GM21367 (cell line): ENCODE results near the gene SOWAHC.
"Not testable (repeated sequence)": the region's sequence is repeated elsewhere in the genome, so short reads cannot be mapped to it uniquely, and the experiment has no call there.

ENCODE experiments used
- ATAC-seq: cut with Tn5 transposase; IDR thresholded peaks from one replicate; pipeline ENCODE4 v1.9.1; 2021; ENCODE audit not compliant: unreplicated experiment

The SOWAHC gene

GRCh38 chr2:109615637-109616144, 1.5 kb downstream of the SOWAHC start:
- no peak for ATAC-seq

DNA sequence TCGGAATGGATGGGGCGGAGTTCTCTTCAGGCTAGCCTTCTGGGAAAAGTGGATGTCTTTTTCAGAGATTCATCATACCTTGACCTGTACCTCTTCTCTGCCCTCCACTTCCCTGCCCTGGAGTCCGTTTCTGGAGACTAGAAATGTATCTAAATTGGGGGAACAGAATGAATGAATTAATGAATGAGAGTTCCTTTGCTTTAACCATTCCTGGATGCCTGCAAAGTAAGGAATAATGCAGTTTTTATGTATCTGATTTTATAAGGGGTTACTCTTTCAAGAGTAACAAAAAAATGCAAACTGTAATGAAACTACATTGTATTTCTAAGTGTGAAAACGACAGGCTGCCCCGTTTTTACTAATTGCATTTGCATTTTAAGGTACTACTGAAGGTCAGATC, 2.0 kb downstream of the SOWAHC start:
- ATAC-seq, result no peak

DNA sequence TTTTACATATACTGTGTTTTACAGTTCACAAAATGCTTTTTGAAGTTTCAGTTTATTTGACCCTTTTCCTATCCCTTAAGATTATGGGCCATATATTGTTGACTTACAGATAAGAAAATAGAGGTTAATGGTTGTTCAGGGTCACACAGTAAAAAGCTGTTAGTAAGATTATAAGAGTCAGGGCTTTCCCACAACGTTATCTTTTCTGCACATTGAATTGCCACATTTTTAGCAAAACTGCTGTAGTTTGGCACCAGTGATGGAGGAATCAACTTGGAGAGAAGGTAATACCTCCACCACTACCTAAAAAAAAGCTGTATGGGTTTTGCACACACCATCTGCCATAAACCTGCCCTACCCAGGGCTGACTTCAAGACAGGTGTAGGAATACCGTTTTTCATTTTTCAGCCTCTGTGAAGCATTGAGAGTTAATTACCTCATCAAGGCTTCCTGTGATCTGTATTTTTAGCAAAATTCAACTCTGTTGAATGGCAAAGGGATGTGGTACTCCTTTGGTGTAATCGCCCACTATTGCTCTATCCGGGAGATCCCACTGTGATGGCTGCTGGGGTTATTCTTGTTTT, 5.0 kb downstream of the SOWAHC start:
- ATAC-seq, result no peak

DNA sequence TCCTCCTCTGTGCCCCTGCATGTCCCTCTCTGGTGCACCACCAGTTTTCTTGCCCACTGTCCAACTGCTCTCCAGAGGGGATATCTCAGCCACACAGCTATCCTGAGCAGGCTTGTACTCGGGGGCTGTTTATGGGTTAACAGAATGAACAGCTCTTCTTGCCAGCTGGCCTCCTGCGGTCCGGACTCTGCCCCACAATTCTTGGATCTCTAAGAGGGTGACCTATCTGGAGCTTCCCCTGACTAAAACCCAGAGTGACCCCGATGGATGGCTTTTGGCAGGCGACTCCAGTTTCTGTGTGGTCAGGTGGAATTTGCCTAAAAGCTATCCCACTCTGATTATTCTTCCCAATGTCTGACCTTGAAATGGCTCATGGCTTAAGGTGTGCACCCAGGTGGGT, 9.1 kb downstream of the SOWAHC start:
- no peak for ATAC-seq

DNA sequence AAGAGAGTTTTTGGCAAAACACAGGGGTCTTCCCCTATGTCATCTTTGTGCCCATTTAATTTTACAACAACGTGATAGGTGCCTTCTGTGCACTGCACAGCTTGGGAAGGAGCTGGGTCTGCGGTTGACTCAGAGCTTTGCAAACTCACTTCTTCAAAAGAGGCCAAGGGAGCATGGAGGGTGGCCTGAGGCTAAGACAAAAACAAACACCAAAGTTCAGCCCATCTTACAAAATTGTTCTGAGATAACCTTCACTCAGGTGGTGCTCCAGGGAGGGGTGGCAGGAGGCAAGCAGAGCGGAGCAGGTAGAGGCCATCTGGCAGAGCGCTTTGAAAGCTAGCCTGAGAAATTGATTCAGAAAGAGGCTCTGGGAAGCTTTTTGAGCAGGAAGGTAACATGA, 9.8 kb downstream of the SOWAHC start:
- ATAC-seq, result no peak

DNA sequence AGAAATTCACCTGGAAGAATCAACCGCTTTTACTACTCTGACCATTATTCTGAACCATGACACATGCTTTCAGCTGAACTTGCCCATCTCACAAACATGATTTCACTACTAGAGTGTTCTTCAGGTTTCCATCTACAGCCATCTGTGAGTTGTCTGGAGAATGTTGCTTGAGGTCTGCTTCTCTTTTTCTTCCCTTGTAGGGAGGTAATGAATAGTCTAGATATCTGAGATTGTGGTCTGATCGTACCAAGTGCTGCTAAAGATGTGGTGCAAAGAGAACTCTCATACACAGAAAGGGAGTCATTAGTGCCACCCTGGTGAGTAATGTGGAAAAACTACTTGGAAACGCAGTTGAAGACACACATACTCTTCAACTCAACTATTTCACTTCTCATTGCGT, 10.2 kb downstream of the SOWAHC start:
- no peak for ATAC-seq

GRCh38 chr2:109628321-109628720, 14.2 kb downstream of the SOWAHC start:
- ATAC-seq, result not testable (repeated sequence)

DNA sequence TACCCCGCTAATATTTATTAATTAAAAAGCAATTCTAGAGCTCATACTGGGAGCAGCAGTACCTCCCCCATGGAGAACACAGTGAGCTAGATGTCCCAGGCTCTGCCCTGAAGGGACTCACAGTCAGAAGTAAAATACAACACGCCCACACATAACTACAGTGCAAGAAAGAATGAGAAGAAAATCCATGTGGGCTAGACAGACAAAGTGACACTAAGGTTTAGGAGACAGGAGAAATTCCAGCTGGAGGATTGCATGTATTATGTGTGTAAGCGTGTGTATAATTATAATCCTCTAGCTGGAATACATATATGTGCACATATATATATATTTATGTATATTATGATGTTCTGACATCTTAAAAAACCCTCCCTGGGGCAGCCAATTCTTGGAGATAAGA, 15.7 kb downstream of the SOWAHC start:
- no peak for ATAC-seq

- no peak for ATAC-seq
Measured at GRCh38 chr2:109630441-109631430, 16.6 kb downstream of the SOWAHC start.

DNA sequence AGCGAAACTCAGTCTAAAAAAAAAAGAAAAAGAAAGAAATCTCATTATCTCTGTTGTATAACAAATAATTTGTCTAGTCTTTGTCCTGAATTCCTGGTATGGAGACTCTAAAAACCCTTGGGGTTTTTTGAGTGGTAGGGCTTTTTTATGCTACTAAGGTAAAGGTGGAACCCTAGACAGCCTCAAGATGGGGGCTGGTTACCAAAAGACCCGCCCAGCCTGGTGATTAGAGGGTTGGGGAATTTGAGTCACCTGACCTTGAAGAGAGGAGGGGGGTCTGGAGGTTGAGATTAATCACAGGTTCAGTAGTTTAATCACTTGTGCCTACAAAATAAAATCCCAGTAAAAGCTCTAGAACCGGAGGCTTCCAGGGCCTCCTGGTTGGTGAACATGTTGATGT, 17.6 kb downstream of the SOWAHC start:
- no peak for ATAC-seq

GRCh38 chr2:109632158-109632789, 18.1 kb downstream of the SOWAHC start:
- no peak for ATAC-seq

DNA sequence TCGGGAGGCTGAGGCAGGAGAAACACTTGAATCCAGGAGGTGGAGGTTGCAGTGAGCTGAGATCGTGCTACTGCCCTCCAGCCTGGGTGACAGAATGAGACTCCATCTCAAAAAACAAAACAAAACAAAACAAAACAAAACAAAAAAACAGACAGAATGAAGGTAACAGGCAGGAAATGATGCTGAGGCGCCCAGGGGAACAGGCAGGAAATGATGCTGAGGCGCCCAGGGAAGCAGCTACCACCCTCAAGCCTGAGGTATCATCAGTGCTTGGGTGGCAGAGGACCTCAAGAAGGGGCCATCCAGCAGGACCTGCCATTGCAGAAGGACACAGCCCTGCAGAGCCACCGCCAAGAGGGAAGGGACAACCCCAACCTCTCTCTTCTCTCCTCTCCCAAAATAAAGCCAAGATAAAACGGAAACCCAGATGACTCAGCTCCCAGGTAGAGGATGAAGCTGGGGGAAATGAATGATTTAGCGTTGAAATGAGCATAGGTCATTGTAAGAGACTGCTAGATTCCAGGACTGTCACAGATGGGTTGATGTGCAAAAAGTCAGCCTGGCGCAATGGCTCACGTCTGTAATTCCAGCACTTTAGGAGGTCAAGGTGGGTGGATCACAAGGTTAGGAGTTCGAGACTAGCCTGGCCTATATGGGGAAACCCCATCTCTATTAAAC, 19.3 kb downstream of the SOWAHC start:
- no peak for ATAC-seq

GRCh38 chr2:109635426-109636304, 21.5 kb downstream of the SOWAHC start:
- no peak for ATAC-seq

- ATAC-seq, result no peak
Measured at GRCh38 chr2:109636317-109636716, 22.2 kb downstream of the SOWAHC start.

DNA sequence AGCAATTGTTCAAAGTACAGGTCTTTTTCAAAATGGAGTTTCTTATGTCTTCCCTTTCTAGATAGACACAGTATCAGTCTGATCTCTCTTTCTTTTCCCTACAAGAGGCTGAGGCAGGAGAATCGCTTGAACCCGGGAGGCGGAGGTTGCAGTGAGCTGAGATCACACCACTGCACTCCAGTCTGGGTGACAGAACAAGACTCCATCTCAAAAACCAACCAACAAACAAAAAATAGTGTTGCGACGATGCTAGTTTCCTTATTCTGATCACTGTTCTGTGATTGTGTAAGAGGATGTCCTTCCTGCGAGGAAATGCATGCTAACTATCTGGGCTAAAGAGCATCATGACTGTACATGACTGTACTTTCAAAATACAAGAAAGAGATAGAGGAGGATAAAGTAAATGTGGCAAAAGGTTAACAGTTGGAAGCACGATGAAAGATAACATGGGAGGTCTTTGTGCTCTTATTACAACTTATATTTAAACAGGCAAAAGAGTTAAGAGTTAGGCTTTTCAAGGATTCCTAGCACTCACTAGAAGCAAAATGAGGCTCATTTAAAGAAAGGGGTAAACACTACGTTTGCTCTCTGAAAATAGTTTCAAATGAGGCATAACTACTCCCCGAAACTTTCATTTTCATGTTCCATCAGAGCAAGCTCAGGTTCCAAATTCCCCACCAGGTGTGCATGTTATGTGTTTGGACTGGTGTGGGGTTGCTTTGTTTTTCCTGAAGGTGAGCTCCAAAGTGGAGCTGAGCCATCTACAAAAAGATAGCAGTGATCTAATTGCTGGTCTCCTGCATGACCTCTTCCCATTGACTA, 23.8 kb downstream of the SOWAHC start:
- peak; percentile 74 for ATAC-seq

DNA sequence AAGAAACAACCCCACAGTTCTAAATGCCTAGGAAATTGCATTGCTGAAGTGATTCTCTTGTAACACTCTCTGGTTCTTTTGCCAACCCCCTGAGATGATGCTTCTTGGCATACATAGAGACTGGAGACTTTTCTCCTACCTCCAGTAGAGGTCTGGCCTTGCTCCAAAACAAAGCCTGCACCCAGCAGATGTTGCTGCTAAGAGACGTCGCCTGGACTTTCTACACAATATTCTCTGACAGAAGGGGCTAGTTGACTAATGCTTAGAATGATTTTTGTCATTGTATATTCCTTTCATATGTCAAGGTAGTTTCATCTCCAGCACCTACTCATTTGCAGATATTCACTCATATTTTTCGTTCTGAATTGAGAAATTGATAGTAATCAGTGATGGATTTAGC, 24.6 kb downstream of the SOWAHC start:
- no peak for ATAC-seq

- not testable (repeated sequence) for ATAC-seq
Measured at GRCh38 chr2:109640000-109640399, 25.8 kb downstream of the SOWAHC start.

GRCh38 chr2:109644571-109645275, 30.6 kb downstream of the SOWAHC start:
- no peak for ATAC-seq
